Measurements from ENCODE around the gene KIFBP. TPM values are rescaled to one million over a fixed set of nuclear protein-coding genes. Genes with fewer than 3 reads are reported as not detected.

KIFBP gene
- total RNA-seq, 2 donors from 2014 or later, result 15.8 to 16.9 TPM

GRCh38 chr10:69061305-69062161 is 72.9 kb downstream of the KIFBP start:
- intact Hi-C loops (cut with DNase I), result no loop called here
- Histone ChIP-seq H3K27me3 (no peaks in the 10 kb centered on the region), H3K27ac (peak overlapping the region; percentile 33 to 85 (median 70)), H3K9me3 (no peaks in the 10 kb centered on the region), H3K4me1 (peaks cover 12% of the 10 kb centered on the region), H3K36me3 (replicated peaks in 1 of 2; ENCODE audit: insufficient read depth in 1 of 2, low read depth in 2 of 2) (no peaks in the 10 kb centered on the region), H3K4me3 (no peak overlapping the region)
- peak; percentile 26 to 78 (median 48) for DNase-seq
- 13 to 14% methylated on average over 19 to 20 of the region's 20 CpGs for WGBS, 2 donors
- peak in 2 of 3 donors; percentile 30 to 60 for TF ChIP-seq POLR2A (IDR thresholded peaks at IDR 0.05)
- TF ChIP-seq CTCF (IDR thresholded peaks at IDR 0.05), result no peak
- ATAC-seq, result peak; percentile 84

DNA sequence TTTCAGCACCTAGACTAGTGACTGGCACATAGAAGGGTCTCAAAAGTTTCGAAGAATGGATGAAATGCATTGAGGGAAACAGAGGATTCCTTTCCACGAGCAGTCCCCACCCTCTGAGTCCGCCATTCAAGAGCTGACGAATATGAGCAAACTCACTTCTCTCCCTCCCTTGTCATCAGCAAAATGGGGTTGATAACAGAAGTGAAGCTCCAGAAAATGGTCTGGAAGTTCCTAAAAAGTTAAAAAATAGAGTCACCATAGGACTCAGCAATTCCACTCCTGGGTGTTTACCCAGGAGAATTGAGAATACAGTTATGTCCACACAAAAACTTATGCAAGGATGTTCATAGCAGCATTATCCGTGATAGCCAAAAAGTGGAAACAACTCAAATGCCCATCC is 74.3 kb downstream of the KIFBP start:
- DNase-seq (no peak), ATAC-seq (no peak)
- Histone ChIP-seq H3K4me3 (no peak overlapping the region), H3K4me1 (peaks cover 12% of the 10 kb centered on the region), H3K9me3 (no peaks in the 10 kb centered on the region), H3K36me3 (replicated peaks in 1 of 2; ENCODE audit: insufficient read depth in 1 of 2, low read depth in 2 of 2) (no peaks in the 10 kb centered on the region), H3K27ac (peak overlapping the region in 1 of 4 donors; percentile 77), H3K27me3 (no peaks in the 10 kb centered on the region)
- 81 to 87% methylated on average over 5 of the region's 5 CpGs for WGBS, 2 donors
- intact Hi-C loops (cut with DNase I), result no loop called here
- no peak for TF ChIP-seq POLR2A (IDR thresholded peaks at IDR 0.05)
- no peak for TF ChIP-seq CTCF (IDR thresholded peaks at IDR 0.05)

- ATAC-seq, result no peak
- Histone ChIP-seq H3K27ac (peak overlapping the region in 2 of 4 donors; percentile 33 to 60), H3K4me1 (peaks cover 12% of the 10 kb centered on the region), H3K36me3 (replicated peaks in 1 of 2; ENCODE audit: insufficient read depth in 1 of 2, low read depth in 2 of 2) (no peaks in the 10 kb centered on the region), H3K27me3 (no peaks in the 10 kb centered on the region), H3K9me3 (no peaks in the 10 kb centered on the region), H3K4me3 (no peak overlapping the region)
- WGBS, 2 donors, result 63 to 66% methylated on average over 5 to 6 of the region's 6 CpGs
- intact Hi-C loops (cut with DNase I), result no loop called here
- TF ChIP-seq POLR2A (IDR thresholded peaks at IDR 0.05) (no peak), CTCF (IDR thresholded peaks at IDR 0.05) (no peak)
- DNase-seq, result no peak
Measured at GRCh38 chr10:69064762-69065328, 76.2 kb downstream of the KIFBP start.

DNA sequence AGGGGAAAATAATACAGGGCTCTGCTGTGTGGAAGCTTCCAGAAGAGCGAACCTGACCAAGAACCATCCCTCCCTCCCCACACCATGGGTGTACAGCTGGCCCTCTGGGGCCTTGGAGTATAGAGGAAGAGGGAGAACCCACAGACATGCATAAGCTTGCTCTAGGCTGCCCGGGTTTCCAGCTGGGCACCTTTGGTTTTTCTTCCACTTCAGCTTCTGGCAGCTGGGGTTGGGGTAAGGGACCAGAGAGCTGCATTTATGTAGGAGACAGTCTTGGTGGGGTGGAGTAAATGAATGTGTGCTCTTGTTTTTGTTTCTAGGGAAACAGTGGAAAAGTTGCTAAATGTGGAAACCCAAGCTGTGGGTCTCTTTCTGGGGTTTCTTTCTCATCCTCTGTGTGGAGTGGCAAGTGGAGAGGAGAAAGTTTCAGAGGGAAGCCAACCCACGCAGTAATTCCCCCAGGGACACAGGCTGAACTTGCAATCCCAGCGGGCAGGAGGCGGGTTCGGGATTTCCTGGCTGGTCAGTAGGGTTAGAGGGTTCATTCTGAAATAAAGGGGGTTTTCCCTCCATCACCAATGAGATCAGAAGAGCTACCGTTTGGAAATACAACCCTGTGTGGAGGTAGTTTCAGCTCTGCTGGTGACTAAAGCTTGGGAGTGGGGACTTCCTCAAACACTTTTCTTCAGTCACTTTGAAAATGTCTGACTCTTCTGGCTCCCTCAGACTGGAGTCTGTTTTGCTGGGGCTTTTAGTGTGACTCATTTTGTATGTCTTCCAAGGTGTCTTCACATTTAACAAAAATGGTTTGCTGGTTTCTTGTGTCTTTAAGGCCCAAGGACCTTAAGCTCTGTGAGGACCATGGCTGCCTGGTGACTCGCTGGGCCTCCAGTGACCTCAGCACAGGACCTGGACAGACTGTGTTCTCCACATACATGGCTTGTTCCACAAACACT is 77.1 kb downstream of the KIFBP start:
- WGBS, 2 donors, result 57 to 67% methylated on average over 8 of the region's 8 CpGs
- peak; percentile 5 for ATAC-seq
- DNase-seq, result peak; percentile 14 to 55 (median 20)
- H3K4me3 ChIP-seq, result no peak overlapping the region
- H3K27me3 ChIP-seq, result no peaks in the 10 kb centered on the region
- intact Hi-C loops (cut with DNase I), result no loop called here
- H3K9me3 ChIP-seq, result no peaks in the 10 kb centered on the region
- peak in 1 of 3 donors; percentile 18 for TF ChIP-seq POLR2A (IDR thresholded peaks at IDR 0.05)
- no peak for TF ChIP-seq CTCF (IDR thresholded peaks at IDR 0.05)
- peaks cover 12% of the 10 kb centered on the region for H3K4me1 ChIP-seq
- peak overlapping the region in 2 of 4 donors; percentile 33 to 60 for H3K27ac ChIP-seq
- H3K36me3 ChIP-seq (replicated peaks in 1 of 2; ENCODE audit: insufficient read depth in 1 of 2, low read depth in 2 of 2), result no peaks in the 10 kb centered on the region

Other genes with a start within 250 kb of the KIFBP start
- gene STOX1, start 161.3 kb upstream of the KIFBP start, total RNA-seq, result 1 to 10 TPM; 2.1 to 4.0 TPM
- 10 to 100 TPM; 22.3 to 23.7 TPM for gene DDX50, start 87.5 kb upstream of the KIFBP start, total RNA-seq
- 10 to 100 TPM; 24.6 to 38.9 TPM for gene DDX21, start 32.6 kb upstream of the KIFBP start, total RNA-seq
- gene SRGN, start 99.3 kb downstream of the KIFBP start, total RNA-seq, result 10 to 100 TPM; 52.7 to 55.7 TPM
- 10 to 100 TPM; 12.2 to 17.1 TPM for gene VPS26A, start 135.4 kb downstream of the KIFBP start, total RNA-seq
- 10 to 100 TPM; 10.9 to 25.1 TPM for gene SUPV3L1, start 191.4 kb downstream of the KIFBP start, total RNA-seq
- 10 to 100 TPM in 1 of 2 donors, 1 to 10 TPM in 1; 6.7 to 13.5 TPM for gene HKDC1, start 231.5 kb downstream of the KIFBP start, total RNA-seq

All from body of pancreas (tissue), 4 donors.